HG03064 (cell line): ENCODE measurements around the gene UNC13C.
"Not testable (repeated sequence)": the region's sequence is repeated elsewhere in the genome, so short reads cannot be mapped to it uniquely, and the experiment has no call there.

ENCODE experiments used
- ATAC-seq: cut with Tn5 transposase; IDR thresholded peaks from one replicate; pipeline ENCODE4 v1.9.1; 2021; ENCODE audit warnings: low read depth; ENCODE audit not compliant: unreplicated experiment

UNC13C gene

DNA sequence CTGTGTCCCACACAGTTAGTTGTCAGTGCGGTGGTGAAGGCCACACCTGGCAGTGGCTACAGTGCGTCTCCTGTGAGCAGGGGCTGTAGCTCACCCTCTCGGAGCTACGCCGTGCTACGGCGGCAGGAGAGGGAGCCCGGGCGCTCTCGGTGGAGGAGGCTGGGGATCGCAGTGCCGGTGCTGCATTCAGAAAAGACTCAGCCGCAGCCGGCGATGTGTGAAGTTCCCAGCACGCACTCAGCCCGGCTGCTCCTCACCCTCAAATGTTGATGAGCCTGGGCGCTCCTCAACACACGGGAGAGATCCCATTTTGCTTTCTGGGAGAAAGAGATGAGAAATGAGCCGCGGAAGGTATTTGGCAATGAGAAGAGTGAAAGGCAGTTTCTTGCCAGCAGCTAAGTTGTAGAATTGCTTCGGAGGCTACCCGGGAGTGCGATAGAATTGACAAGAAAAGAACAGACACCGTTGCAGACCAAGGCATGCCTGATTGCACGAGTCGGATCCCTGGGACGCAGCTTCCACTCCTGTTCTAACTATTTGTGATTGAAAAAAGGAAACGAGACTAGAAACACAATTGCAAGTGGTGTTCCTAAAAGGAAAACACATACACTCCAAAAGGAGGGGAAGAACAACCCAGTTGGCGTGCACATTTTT, at the start of gene UNC13C:
UNC13C (plus strand) TSS at position 189 of the 654 bp plus-strand sequence. CDS start 34,463 bp downstream, outside the sequence.
- no peak for ATAC-seq

DNA sequence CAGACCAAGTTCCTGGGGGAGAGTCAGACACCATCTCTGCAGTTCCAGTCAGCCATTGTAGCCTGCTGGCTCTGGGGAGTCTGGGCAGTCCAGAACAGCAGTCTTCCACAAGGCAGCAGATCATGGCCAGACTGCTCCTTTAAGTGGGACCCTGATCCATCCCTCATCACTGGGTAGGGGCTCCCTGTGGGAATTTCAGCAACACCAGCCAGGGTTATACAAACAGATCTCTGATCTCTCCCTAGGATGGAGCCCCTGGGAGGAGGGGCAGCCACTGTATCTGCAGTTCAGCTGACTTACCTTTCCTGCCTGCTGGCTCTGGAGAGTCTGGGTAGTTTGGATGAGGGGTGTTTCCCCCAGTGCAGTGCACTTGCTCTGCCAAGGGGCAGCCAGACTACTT, 42.1 kb upstream of the UNC13C start:
- ATAC-seq: no peak

DNA sequence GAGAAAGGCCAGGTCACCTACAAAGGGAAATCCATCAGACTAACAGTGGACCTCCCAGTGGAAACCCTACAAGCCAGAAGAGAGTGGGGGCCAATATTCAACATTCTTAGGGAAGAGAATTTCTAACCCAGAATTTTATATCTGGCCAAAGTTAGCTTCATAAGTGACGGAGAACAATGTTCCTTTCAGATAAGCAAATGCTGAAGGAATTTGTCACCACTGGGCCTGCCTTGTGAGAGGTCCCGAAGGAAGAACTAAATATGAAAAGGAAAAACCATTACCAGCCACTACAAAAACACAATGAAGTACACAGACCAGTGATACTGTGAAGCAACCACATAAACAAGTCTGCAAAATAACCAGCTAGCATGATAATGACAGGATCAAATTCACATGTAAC, 40.6 kb upstream of the UNC13C start:
- ATAC-seq: not testable (repeated sequence)

DNA sequence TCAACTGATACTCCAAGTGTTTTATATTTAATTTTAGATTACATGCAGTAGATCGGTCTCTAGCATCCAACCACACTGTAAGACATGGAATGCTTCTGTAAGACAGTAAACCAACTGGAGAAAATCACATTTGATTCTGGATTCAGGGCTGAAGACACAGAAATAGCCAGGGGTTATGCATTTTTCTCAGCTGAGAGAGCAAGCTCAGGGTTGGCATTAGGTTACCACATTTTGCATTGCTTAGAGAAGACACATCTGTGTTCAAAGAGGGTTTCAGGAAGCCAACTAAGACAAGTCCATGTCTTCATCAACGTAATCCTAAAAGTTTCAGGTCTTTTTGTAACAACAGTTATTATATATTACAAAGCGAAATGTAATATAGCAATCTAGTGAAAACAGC, 27.7 kb upstream of the UNC13C start:
- no peak for ATAC-seq

DNA sequence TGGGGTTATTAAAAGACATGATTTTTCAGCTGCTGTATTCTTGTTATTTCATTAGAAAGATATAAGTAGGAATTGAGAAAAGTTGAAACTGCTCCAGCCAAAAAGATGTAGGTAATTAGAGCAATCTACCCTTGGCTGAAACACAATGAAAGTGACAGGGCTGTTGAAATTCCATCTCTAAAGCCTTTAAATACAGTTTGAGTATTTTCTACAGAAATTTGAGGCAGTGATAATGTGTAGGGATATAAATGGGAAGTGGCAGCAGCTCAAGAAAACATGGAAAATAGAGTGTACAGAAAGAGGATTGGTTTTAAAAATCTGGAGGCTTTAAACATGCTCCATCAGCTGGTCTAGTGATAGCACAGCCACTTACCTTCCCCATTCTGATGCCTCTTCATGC, 22.8 kb upstream of the UNC13C start:
- no peak for ATAC-seq

DNA sequence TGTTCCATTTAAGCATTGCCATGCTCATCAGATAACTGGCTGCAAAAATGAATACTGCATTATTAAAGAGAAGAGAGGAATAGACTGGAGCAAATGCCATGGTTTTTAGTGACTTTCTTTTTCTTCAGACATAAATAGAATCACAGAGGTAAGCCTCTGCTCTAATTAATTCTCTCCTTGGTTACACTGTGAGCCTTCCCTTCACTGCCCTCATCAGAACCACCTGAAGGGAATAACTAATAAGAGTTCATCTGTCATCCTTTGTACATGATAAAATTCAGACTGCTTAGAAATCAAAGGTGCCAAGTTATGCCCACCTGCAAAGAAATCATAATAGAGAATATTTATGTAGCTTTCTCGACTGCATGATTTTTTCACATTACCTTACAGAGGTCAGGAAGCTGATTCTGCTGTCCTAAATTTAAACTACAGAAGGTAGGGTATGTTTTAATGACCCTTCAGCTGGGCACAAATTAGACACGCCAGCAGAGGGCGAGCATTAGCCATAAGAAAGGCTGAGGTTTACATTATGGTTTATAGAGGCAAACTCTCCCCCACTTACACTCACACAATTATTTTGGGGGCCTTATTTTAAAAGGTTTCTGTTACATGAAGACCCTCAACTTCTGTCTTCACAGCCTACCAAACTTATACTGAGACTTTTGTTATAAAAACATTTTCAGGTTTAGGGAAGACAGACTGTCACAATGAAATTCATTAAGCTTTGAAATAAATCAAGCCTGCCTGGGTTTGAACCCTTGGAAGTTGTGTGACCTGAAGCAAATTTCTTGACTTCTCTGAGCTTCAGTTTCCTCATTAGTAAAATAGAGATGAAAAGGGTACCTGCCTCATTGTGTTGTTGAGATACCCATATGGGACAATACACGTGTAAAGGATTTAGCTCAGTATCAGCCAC, 15.3 kb upstream of the UNC13C start:
- ATAC-seq: no peak

DNA sequence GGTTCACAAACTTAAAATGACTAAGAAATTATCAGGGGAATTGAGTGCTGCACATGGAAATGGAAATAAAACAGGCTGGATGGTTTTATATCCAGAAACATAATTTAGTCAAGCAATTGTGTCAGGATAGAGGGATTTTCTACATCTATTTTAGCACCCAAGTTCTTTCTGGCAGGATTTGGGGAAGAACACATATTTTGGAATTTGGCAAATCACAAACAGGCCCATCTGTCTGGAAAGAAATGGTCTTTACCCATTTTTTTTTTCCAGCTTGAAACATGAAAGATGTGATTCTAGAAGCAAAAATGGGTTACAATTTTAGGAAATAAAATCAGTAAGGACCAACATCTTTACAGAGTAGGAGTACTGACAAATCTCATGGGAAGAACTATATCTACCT, 14.4 kb upstream of the UNC13C start:
- no peak for ATAC-seq

DNA sequence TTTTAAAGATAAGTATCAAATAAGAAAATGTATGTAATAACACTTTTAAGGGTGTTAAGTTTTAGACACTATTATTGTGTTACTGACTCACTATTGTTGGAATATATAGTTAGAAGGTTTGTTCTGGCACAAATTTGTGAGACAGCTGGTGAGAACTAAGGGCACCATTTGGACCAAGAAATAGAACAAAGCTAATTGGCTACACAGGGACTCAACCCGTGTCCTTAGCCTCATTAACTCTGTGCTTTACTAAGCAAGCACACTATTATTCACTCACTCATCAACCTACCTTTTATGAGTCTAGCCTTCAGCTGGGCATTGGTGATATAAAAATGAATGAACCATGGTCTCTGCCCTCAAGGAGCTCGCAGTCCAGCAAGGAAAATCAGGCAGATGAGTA, 4.1 kb upstream of the UNC13C start:
- ATAC-seq: no peak

DNA sequence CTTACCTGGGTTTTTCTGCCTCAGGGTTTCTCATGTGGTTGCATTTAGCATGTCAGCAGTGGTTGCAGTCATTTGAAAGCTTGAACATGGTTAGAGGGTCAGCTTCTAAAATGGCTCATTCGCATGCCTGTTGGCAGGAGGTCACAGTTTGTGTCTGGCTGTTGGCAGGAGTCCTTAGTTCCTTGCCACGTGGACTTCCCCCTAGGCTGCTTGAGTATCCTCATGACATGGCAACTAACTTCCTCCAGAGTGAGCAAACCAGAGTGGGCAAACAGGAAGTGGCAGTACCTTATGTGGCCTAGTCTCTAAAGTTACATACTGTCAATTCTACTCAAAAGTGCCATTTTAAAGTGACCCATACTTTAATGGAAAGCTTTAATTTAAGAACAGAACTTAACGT, 3.4 kb upstream of the UNC13C start:
- ATAC-seq: no peak

DNA sequence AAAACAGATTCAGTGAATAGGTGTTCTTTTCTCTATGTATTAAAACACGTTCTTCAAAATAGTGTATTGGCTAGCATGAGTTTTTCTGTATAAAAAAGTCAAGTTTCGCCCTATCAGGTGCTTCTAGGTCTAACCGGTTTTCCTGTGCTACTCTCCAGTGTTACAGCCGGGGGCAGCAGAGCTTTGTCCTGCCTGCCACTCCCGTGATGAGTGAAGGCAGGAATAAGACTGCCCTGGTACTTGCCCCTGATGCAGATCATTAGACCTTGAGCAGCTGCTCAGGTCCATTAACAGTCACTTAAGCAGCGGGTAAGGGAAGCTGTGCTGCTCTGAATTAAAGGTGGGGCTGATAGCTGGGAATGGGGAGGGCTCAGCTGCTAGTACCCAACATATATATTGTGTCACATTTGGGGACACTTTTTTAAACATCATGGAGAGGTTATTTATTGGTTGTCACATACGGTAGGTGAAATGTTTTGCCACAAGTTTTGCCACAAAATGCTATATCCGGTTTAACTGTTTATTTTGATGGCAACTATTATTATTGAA, 1.3 kb upstream of the UNC13C start:
- no peak for ATAC-seq

DNA sequence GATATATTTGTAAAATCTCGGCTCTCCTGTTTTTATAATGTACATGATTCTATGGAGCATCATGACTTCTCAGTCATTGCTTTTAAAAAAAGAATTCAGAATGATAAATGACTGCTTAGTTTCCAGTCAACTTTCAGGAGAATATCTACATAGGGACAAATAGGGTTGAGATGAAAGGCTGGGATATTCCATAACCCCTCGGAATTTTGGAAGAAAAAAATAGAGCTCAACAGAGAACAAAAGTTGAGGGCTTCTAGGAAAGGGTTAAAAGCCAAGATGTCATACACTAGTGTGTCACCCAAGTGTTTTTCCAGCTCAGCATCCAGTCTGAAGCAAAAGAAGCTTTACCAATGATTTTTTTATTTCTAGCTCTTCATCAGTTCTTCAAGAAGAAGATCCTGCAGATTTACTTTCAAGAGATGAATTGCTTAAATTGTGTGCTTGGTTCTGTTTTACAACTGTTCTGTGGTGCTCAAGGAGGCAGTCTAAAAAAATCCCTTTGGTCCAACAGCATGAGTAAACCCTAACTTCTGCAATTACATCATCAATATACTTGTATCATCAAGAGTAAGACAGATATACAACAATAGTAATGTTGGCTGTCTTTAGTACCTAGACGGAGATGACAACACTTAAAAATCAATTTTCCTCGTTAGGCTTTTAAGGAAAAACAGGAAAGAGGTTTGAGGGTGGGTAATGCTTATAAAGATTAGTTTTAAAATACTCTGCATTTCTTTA, 979 bp downstream of the UNC13C start:
- no peak for ATAC-seq

DNA sequence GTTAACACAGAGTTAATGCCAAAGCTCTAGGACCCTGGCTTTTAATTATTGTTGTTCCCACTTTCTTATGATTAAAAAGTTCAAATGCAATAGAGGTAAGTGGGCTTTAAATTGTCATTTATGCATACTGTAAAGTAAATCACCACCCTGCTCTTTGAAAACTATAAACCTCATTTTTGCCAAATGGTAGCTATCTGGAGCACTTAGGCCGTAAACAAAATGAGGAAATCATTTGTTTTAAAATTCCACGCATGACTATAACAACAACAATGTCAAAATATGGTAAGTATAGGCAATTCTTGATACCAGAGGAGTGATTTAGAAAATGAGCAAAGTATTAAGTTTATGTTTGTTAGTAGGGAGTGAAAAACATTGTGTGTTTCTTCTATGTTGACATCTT, 1.8 kb downstream of the UNC13C start:
- ATAC-seq: no peak

DNA sequence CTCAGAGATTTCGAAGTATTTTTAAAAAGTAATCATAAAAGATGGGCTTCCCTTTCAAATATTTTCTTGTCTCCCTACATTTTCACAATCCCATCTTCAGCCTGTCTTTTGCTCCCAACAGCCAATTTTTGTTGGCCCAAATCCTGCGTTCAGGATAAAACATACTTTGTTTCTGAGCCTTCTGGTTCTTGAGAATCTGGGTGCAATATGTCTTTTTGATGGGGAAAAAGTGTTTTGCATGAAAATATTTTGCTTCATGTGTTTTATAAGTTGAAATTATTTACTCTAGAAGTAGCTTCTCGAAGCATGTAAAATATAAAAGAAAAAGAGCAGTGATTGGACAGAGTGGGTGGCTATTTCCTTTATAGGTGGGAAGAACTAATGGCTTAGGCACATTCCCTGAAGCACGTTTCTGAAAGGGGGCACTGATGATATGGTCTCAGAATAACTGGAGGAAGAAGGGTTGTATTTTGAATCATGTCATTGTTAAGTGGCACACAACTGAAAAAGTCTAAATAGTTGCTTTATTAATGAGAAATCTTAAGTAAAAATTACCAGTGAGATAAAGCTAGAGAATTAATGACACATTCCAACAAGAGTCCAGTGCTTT, 3.9 kb downstream of the UNC13C start:
- no peak for ATAC-seq

DNA sequence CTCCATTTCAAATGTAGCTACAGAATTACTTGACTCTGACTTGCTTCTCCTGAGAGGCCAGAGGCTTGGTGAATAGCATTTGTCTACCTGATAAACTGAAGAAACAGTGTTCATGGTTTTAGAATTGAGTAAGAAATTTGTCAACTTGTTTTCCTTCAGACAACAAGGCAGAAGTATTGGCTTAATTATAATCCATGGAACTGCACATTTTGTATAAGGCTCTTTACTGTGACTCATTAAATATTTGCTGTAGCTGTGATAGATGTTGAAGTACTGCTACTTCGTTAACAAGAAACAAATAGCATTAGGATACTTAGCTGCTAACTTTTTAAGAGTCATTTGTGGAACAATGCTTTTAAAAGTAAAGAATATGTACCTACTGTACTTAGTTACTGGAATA, 4.6 kb downstream of the UNC13C start:
- ATAC-seq: no peak

DNA sequence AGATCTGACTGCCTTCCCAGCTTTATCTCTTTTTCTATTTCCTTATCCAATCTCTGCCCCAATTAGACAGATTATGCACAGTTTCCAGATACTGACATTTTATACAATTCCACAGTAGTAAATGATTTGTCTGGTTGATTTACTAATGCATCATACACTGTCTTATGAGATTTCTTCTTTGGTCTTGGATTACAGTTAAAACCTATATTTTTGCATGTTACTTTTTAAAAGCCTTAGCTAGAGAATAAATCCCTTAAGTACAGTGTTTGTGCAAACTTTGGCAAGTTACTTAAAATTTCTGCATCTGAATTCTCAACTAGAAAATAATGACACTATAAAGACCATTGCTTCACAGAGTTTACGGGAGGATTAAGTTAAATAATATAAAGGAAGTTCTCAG, 6.0 kb downstream of the UNC13C start:
- no peak for ATAC-seq

DNA sequence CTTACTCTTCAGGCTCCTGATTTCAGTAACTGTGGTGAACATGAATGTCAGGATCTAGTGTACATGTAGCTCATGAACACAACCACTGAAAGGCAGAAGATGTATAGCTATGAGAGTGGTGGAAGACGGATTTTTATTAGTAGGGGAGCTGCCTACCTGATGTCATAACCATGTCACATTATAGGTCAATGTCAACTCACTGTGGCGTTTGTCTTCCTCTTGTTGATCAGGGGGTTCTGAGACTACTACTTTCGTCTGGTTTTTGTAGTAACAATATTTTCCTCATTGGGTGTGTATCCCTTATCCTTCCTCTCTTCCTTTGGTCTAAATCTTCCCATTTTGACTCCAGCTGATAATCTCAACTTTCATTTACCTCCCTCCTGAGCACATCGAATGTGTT, 7.3 kb downstream of the UNC13C start:
- no peak for ATAC-seq

DNA sequence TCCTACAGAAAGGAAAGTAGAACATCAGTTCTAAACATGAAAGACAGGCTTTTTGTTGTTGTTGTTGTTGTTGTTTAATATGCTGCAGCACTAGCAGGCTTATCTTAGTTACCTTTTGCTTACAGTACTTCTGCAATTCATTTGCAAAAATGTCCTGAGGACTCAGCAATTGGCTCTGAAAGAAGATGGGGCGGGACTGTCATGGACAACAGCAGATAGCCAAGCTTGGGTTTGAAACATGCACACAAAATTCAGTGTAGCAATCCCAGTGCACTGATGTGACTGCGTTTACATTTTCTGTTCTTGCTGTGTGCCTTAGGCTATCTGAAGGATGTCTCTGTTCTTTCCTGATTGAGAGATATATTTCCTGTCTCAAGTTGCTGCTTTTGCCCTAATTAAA, 9.2 kb downstream of the UNC13C start:
- no peak for ATAC-seq

DNA sequence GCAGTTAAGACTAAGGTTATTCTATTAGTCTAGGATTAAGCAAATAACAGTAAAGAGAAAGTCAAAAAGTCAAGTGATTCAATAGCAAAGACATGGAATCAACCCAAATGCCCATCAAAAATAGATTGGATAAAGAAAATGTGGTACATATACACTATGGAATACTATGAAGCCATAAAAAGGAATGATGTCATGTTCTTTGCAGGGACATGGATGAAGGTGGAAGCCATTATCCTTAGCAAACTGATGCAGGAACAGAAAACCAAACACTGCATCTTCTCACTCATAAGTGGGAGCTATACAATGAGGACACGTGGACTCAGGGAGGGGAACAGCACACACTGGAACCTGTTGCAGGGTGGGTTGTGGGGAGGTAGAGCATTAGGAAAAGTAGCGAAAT, 29.0 kb downstream of the UNC13C start:
- ATAC-seq: no peak

DNA sequence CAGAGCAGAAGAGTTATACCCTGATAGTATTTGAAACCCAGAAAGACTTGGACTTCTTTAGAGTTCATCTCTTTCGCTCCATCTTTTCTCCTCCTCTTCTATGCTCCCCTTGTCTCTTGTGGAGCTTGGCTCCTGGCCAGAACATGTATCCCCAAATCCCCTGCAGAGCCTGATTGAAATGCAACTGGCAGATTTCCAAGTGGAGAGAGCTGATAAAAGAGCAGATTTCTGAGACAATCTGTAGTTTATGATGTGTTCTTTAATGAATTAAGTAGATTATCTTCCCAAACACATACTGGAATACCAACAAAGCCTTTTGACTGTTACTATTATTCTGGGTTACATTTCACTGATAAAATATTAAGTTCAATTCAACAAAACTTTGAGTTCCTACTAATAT, 33.4 kb downstream of the UNC13C start:
- no peak for ATAC-seq

DNA sequence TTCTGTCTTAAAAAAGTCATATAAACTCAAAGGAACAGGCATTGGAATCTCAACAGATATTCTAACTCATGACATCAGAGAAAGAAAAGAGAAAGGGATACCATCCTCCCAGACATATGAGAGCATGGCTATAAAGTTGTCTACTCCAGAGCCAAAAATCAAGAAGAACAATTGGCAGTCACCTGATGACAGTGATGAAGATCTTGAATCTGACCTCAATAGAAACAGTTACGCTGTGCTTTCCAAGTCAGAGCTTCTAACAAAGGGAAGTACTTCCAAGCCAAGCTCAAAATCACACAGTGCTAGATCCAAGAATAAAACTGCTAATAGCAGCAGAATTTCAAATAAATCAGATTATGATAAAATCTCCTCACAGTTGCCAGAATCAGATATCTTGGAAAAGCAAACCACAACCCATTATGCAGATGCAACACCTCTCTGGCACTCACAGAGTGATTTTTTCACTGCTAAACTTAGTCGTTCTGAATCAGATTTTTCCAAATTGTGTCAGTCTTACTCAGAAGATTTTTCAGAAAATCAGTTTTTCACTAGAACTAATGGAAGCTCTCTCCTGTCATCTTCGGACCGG, 35.9 kb downstream of the UNC13C start:
- ATAC-seq: no peak
